Neural progenitor cell (in vitro differentiated cells): Measurements from ENCODE around the gene CCDC93. TPM values are rescaled to one million over a fixed set of nuclear protein-coding genes. Genes with fewer than 3 reads are reported as not detected.

Experiments used
- DNase-seq: peaks from one replicate; pipeline ENCODE4 v3.0.0-alpha.2; 2016; ENCODE audit warnings: low spot score
- H2AFZ ChIP-seq: fragments of 200-600 bp; sonication (generic); replicated peaks from 2 replicates; pipeline ENCODE4 v1.6.1; 2016; ENCODE audit warnings: antibody characterized with exemption
- H3F3A ChIP-seq: fragments of 200-600 bp; sonication (generic); 2 replicates; pipeline ENCODE4 v1.6.1; 2016; ENCODE audit warnings: antibody characterized with exemption, low read depth
- H3K27ac ChIP-seq: fragments of 200-600 bp; sonication (generic); 2 replicates; pipeline ENCODE4 v1.5.1; 2016; ENCODE audit warnings: mild to moderate bottlenecking
- H3K27me3 ChIP-seq: fragments of 200-600 bp; sonication (generic); 2 replicates; pipeline ENCODE4 v1.6.1; 2016; ENCODE audit warnings: mild to moderate bottlenecking, moderate library complexity
- H3K36me3 ChIP-seq: fragments of 200-600 bp; sonication (generic); 2 replicates; pipeline ENCODE4 v1.5.1; 2016
- H3K4me1 ChIP-seq: fragments of 200-600 bp; sonication (generic); 2 replicates; pipeline ENCODE4 v1.6.1; 2016; ENCODE audit warnings: mixed run types
- H3K4me2 ChIP-seq: fragments of 200-600 bp; sonication (generic); 2 replicates; pipeline ENCODE4 v1.6.1; 2016
- H3K4me3 ChIP-seq: fragments of 200-600 bp; sonication (generic); 2 replicates; pipeline ENCODE4 v1.5.1; 2016
- H3K79me2 ChIP-seq: fragments of 200-600 bp; sonication (generic); 2 replicates; pipeline ENCODE4 v1.6.1; 2016; ENCODE audit warnings: low read depth
- H3K9ac ChIP-seq: fragments of 200-600 bp; sonication (generic); 2 replicates; pipeline ENCODE4 v1.6.1; 2016
- H3K9me3 ChIP-seq: fragments of 200-600 bp; sonication (generic); 2 replicates; pipeline ENCODE4 v1.5.1; 2016; ENCODE audit warnings: low read depth
- H4K20me1 ChIP-seq: fragments of 200-600 bp; sonication (generic); 2 replicates; pipeline ENCODE4 v1.6.1; 2016; ENCODE audit warnings: low read depth
- H3K27ac Mint-ChIP-seq: 3 replicates; pipeline ENCODE4 v1.8.0; 2021; ENCODE audit warnings: mixed read lengths
- H3K27me3 Mint-ChIP-seq: 2 replicates; pipeline ENCODE4 v1.8.0; 2022; ENCODE audit warnings: low read depth, mild to moderate bottlenecking, inconsistent platforms, moderate library complexity, mixed read lengths; ENCODE audit not compliant: insufficient read depth
- H3K36me3 Mint-ChIP-seq: 3 replicates; pipeline ENCODE4 v1.8.0; 2021; ENCODE audit warnings: mixed read lengths
- H3K4me1 Mint-ChIP-seq: 3 replicates; pipeline ENCODE4 v1.8.0; 2021; ENCODE audit warnings: mixed read lengths
- H3K4me3 Mint-ChIP-seq: 3 replicates; pipeline ENCODE4 v1.8.0; 2021; ENCODE audit warnings: mild to moderate bottlenecking, moderate library complexity, mixed read lengths
- H3K9me3 Mint-ChIP-seq: 3 replicates; pipeline ENCODE4 v1.8.0; 2020; ENCODE audit warnings: mixed read lengths
- EZH2 ChIP-seq: fragments of 200-600 bp; sonication (generic); IDR thresholded peaks from 2 replicates; pipeline ENCODE4 v1.6.1; 2017; ENCODE audit warnings: antibody characterized with exemption, mild to moderate bottlenecking, moderate library complexity
- EZH2phosphoT487 ChIP-seq: fragments of 200-600 bp; sonication (generic); IDR thresholded peaks from 2 replicates; pipeline ENCODE4 v1.6.1; 2017; ENCODE audit warnings: antibody characterized with exemption
- total RNA-seq: library from RNA; depleted of rRNA; stranded (reverse); fragments of >200 nt; gene quantifications from 2 replicates; pipeline ENCODE4 v1.2.3, GENCODE V29; 2015; ENCODE audit warnings: low replicate concordance
- TF ChIP-seq, protein P1 (sequence below): fragments of 200-600 bp; sonication (generic); IDR thresholded peaks from 2 replicates; pipeline ENCODE4 v1.5.1; 2017; ENCODE audit warnings: antibody characterized with exemption, mild to moderate bottlenecking

Gene CCDC93
- total RNA-seq, 1 donor from 2014 or later: 21.0 TPM

DNA sequence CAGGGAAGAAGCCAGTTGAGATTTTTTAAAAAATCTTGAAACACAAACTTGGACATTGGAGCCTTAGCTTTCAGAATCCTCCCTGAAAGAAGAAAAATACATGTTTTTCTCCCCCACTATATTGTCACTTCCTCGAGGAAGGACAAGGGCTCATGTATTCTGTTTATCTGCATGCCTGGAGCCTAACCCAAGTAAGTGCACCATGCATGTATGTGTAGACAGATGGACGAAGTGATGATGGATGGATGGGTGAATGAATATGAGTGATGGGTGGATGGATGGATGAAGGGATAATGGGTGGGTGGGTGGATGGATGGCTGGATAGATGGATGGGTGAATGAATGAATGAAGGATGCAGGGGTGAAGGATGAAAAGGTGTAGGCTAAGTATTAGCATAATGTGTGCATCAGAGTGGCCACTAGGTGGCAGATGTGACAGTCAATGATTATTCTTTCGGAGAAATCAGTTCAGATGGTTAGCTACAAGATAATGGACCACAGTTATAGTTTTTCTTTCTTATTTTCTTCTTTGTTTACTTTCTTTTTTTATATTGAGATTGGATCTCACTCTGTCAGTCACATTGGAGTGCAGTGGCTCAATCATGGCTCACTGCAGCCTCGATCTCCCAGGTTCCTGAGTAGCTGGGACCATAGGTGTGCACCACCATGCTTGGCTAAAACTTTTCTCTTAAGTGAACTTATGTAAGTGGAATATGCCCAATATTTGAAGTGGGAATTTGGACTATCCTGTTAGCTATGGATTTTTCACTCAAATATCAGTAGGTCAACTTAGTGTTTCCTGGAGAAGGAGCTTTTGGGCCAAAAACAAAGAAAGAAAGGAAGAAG, 18.5 kb upstream of the CCDC93 start:
- Histone ChIP-seq H3K27me3 (no peaks in the 10 kb centered on the region), H3K9me3 (no peaks in the 10 kb centered on the region), H4K20me1 (no peaks in the 10 kb centered on the region), H3K4me2 (no peak overlapping the region), H2AFZ (no peak overlapping the region), H3K79me2 (no peaks in the 10 kb centered on the region), H3K9ac (no peak overlapping the region), H3F3A (no peaks in the 10 kb centered on the region), H3K36me3 (no peaks in the 10 kb centered on the region), H3K27ac (no peak overlapping the region), H3K4me3 (no peak overlapping the region), H3K4me1 (no peaks in the 10 kb centered on the region)
- no peak overlapping the region for H3K4me3 Mint-ChIP-seq
- H3K27me3 Mint-ChIP-seq: no peaks in the 10 kb centered on the region
- DNase-seq: peak; percentile 62
- H3K27ac Mint-ChIP-seq: no peak overlapping the region
- H3K4me1 Mint-ChIP-seq: no peaks in the 10 kb centered on the region
- H3K9me3 Mint-ChIP-seq: peaks cover 11% of the 10 kb centered on the region
- no peaks in the 10 kb centered on the region for H3K36me3 Mint-ChIP-seq
- TF ChIP-seq, protein P1, sequence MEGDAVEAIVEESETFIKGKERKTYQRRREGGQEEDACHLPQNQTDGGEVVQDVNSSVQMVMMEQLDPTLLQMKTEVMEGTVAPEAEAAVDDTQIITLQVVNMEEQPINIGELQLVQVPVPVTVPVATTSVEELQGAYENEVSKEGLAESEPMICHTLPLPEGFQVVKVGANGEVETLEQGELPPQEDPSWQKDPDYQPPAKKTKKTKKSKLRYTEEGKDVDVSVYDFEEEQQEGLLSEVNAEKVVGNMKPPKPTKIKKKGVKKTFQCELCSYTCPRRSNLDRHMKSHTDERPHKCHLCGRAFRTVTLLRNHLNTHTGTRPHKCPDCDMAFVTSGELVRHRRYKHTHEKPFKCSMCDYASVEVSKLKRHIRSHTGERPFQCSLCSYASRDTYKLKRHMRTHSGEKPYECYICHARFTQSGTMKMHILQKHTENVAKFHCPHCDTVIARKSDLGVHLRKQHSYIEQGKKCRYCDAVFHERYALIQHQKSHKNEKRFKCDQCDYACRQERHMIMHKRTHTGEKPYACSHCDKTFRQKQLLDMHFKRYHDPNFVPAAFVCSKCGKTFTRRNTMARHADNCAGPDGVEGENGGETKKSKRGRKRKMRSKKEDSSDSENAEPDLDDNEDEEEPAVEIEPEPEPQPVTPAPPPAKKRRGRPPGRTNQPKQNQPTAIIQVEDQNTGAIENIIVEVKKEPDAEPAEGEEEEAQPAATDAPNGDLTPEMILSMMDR: peak; percentile 82
- TF ChIP-seq EZH2 (no peak), EZH2phosphoT487 (no peak)

- Histone ChIP-seq H4K20me1 (no peaks in the 10 kb centered on the region), H3K4me2 (no peak overlapping the region), H2AFZ (no peak overlapping the region), H3K9ac (no peak overlapping the region), H3K79me2 (no peaks in the 10 kb centered on the region), H3K27me3 (no peaks in the 10 kb centered on the region), H3K36me3 (no peaks in the 10 kb centered on the region), H3K9me3 (no peaks in the 10 kb centered on the region), H3F3A (no peaks in the 10 kb centered on the region), H3K4me1 (no peaks in the 10 kb centered on the region), H3K27ac (no peak overlapping the region), H3K4me3 (no peak overlapping the region)
- no peaks in the 10 kb centered on the region for H3K27me3 Mint-ChIP-seq
- H3K9me3 Mint-ChIP-seq: peaks cover 10% of the 10 kb centered on the region
- H3K36me3 Mint-ChIP-seq: no peaks in the 10 kb centered on the region
- TF ChIP-seq EZH2 (no peak), EZH2phosphoT487 (no peak)
- TF ChIP-seq, protein P1: no peak
- DNase-seq: no peak
- H3K4me1 Mint-ChIP-seq: no peaks in the 10 kb centered on the region
- H3K4me3 Mint-ChIP-seq: no peak overlapping the region
- H3K27ac Mint-ChIP-seq: no peak overlapping the region
Measured at GRCh38 chr2:118031566-118031965, 17.7 kb upstream of the CCDC93 start.

DNA sequence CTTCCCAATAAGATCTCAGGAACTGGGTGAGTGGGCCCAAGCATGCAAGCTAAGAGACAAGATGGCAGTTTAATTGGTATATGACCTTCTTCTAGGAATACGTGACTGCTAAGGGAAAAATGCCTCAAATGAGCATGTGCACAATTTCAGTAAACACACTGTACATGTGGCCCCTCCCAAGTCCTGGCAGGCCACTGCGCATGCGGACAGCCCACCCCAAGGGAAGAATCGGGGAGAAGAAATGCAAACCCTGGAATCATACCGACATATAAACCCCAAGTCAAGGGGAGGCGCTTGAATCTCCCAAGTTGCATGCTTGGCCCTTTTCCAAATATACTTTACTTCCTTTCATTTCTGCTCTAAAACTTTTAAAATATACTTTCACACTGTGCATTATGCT, 15.2 kb upstream of the CCDC93 start:
- Histone ChIP-seq H3K9ac (no peak overlapping the region), H3K36me3 (no peaks in the 10 kb centered on the region), H3K27ac (no peak overlapping the region), H2AFZ (no peak overlapping the region), H4K20me1 (no peaks in the 10 kb centered on the region), H3K27me3 (no peaks in the 10 kb centered on the region), H3K79me2 (no peaks in the 10 kb centered on the region), H3K9me3 (no peaks in the 10 kb centered on the region), H3F3A (no peaks in the 10 kb centered on the region), H3K4me2 (no peak overlapping the region), H3K4me1 (no peaks in the 10 kb centered on the region), H3K4me3 (no peak overlapping the region)
- H3K27ac Mint-ChIP-seq: no peak overlapping the region
- H3K4me3 Mint-ChIP-seq: no peak overlapping the region
- H3K4me1 Mint-ChIP-seq: no peaks in the 10 kb centered on the region
- no peak for DNase-seq
- no peaks in the 10 kb centered on the region for H3K27me3 Mint-ChIP-seq
- H3K36me3 Mint-ChIP-seq: no peaks in the 10 kb centered on the region
- H3K9me3 Mint-ChIP-seq: no peaks in the 10 kb centered on the region
- TF ChIP-seq, protein P1: no peak
- TF ChIP-seq EZH2 (no peak), EZH2phosphoT487 (no peak)
